NK-92 (cell line): ENCODE measurements around the gene JAG2.

Experiments used
- DNase-seq: peaks from one replicate; lab custom pipeline; 2025; ENCODE audit not compliant: unreplicated experiment; lab: John Stamatoyannopoulos, UW

JAG2 gene

GRCh38 chr14:105182296-105183020 lies 13.9 kb upstream of the JAG2 start:
- no peak for DNase-seq

DNA sequence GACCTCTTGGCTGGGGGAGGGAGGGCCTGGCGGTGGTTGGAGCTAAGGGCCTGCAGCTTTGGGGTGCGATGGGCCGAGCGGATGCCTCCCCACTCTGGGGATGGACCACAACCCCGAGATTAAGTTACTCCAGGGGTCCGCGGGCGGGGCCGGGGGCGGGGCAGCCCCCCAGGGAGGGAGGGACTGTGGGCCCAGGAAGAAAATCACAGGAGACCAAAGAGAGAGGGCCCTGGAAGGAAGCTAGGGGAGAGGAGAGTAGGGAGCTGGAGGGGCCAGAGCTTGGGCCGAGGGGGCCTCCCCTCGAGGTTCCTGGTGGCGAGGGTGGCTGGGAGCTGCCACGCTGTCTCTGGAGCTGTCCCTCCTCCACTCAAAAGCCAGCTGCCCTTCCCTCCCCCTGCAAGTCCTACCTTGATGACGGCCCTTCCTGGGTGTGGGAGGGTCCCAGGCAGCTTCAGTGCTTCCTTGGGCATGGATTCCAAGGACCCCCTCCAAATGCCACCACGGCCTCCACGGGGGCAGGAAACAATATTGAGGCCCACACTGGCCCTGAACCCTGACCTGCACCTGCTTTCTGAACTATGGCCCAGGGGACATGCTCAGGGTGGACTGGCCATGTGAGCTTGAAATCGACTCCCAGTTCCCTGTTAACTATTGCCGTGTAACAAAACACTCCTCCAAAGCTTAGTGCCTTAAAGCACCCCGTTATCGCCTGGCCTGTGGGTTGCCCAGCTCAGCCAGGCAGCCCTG lies 13.1 kb upstream of the JAG2 start:
- no peak for DNase-seq

DNA sequence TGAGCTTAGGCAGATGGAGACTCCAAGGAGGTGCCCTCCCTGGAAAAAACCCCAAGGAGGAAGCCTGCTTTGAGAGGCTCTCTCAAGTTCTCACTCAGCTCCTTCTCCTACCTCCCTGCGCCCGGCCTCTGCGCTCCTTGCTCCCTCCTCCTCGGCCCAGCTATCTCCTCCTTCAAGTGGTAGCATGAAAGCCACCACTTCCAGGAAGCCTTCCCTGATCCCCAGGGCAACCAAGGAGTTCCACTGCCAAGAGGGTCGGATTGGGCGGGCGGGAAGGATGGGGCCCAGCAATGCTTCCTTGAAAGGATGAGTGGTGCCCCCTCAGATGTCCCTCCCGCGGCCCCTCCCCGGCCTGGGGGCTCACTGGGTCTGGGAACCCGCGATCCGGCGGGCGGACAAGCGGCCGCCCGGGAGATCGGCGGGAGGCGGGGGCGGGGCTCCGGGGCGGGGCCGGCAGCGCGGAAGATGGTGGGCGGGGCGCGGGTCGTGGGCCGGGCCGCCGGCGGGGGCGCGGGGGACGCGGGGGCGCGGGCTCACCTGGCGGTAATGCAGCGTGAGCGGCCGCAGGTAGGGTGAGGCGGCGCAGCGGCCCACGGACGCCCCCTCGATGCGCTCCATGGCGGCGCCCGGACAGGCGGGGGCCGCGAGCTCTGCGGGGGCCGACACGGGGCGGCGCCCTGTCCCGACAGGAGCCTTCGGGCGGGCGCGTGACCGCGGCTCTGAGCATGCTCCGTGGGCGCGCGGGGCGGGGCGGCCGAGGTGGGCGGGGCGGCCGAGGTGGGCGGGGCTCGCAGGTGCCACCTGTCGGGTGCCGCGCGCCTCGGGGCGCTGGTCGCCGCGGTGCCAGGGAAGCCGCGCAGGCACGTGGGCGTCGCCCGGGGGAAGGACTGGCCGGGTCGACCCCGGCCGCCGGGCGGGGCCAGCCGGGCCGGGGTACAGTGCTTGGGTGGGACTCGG lies 12.3 kb upstream of the JAG2 start, which contains the start of gene NUDT14:
Gene NUDT14, minus strand, starts transcription at position 721 of the 957 bp plus-strand sequence. Its CDS starts 103 bp downstream, at position 618.
- peak; percentile 6 for DNase-seq

- no peak for DNase-seq
Measured at GRCh38 chr14:105179191-105179590, 10.6 kb upstream of the JAG2 start.

DNA sequence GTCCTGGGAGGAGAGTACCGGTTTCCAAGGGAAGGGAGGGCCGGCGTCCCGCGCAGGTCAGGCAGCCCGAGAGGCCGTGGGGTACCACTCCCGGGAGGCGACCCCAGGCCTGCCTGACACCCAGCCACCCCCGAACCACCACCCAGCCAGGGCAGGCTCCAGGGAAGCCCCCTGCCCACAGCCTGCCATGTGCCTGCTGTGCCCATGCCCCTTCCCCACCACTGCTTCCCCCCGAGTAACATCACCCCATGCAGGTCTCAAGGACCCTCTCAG lies 10.2 kb upstream of the JAG2 start:
- no peak for DNase-seq

DNA sequence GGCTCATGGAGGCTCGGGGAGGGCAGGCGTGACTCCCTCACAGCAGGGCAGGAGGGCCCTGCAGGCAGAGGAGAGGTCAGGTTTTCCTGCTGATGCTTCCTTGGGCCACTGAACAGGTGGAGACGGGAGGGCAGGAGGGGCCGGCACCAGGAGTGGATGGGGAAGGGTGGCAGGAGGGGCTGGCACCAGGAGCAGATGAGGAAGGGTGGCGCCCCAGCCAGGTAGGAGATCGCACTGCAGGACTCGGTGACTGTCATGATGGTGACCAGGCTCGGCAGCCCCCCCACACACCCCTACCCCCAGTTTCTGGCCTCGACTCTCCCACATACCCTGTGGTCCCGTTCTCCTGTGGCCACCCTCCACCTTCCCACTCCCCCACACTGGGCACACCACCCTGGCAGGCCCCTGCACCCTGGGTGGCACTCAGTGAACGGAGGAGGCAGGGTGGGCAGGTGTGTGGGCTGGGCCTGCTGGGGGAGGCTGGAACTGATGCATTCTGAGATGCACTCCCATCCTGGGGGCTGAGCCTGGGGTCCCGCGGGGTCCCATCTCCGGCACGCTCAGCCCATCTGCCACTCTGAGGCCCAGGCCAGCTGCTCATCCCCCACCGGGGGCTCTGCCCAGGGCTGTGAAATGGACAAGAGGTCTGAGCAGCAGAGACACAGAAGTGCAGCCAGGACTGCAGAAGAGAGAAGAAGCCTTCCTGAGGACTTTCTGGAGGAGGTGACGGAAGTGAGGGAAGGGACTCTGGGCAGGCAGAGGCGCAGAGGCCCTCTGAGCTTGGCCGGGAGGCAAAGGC lies 9.7 kb upstream of the JAG2 start:
- DNase-seq: no peak

GRCh38 chr14:105177082-105177481 lies 8.5 kb upstream of the JAG2 start:
- no peak for DNase-seq

GRCh38 chr14:105176513-105176912 lies 7.9 kb upstream of the JAG2 start:
- DNase-seq: no peak

DNA sequence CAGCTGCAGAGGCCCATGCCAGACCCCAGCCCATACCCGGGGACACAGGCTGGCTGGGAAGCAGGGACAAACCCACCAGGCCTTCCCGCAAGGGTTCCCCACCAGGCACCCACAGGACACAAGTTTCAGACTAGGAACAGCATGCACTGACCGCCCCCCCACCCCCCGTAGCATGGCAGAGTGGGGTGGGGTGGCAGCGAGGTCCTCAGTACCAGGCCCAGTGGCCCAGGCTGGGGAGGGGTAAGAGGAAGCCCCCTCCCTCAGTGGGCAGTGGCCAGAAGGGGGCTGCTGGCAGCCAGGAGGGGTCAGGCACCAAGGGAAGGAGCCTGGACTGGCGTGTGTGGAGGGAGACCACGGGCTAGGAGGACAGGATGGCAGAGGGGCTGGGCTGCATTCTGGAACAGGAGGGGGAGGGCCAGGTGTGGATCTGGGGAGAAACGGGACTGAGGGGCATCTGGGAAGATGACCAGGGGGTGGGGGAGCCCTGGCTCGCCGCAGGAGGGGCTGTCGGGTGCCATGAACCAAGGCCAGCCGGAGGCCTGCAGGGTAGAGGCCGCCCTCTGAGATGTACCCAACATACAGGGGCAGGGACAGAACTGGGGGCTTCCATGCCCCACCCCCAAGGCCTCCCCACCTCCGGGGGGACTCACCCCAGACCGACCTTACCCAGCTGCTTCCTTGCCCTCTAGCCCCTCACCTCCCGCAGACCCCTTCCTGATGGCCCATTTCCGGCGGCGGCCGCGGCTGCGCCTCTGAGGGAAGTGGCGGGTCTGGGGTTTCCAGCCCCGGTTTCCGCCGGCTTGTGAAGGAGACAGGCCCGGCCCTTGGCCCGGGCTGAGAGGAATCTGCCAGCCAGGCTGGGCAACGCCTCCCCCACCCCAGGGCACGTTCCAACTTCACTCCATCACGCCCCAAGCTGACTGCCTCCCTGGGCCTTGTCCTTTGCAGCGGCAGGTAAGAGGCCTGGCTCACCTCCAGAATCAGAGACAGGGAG lies 5.6 kb upstream of the JAG2 start:
- no peak for DNase-seq

DNA sequence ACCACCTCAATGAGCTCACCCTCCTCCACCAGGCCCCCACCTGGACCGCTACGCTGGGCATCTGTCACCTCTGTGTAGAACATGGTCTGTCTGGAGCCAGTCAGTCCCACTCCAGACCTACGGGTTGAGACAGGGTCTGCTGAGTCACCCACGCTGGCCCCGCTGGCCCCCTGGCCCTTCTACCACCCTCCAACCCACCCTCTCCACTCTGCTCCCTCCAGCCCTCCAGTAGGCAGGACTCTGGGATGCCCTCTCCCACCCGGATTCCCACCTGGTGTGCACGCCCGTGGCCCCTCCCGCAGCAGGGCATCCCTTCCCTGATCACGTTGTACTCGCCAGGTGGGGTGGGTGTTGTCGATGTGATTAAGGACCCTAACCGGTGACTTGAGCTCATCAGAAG lies 4.6 kb upstream of the JAG2 start:
- DNase-seq: no peak

DNA sequence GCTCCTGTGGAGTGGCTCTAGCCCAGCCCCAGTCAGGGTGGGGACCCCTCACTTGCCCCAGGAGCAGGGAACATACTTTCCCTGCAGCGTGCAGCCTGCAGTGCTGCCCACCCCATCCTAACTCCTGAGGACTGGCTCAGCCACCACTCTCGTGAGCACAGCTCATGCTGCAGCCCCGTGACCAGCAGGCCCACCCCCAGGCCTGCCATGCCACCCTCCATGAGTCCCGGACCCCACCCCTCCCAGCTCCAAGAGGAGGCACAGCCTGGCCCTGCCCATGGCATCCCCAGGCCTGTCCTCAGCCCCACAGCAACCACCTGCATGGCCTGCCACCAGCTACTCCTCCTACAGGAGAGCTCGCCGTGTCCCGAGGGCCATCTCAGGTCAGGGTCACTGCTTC lies 3.9 kb upstream of the JAG2 start:
- no peak for DNase-seq

DNA sequence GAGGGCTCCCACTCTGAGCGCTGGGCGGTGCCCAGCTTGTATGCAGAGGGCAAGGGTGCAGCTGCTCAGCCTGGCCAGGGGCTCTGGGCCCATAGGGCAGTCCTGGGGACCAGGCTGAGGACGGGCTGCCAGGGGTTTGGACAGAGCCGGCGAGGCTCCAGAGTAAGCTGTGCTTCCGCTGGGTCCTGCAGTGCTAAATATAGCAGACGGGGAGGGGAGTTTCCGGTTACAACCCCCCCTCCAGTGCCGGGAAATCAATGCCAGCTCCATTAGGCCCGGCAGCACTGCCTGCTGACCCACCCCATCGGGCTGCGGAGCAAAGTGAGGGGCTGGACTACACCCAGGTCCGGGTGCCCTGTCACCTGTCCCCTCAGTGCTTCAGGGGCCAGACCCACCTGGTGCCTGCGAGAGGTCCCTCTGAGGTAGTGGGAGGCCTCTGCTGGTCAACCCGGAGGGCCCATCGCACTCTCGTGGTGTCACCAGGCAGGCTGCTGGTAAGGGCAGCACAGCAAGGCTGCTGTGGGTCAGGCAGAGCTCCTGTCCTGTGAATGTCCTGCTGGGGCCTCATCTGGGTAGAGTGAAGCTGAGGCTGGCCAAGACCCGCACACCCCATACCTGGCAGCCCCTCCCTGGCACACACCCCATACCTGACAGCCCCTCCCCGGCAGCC lies 2.6 kb upstream of the JAG2 start:
- DNase-seq: no peak

GRCh38 chr14:105169776-105170655 lies 1.4 kb upstream of the JAG2 start:
- no peak for DNase-seq

GRCh38 chr14:105168979-105169507 lies 467 bp upstream of the JAG2 start:
- DNase-seq: no peak

DNA sequence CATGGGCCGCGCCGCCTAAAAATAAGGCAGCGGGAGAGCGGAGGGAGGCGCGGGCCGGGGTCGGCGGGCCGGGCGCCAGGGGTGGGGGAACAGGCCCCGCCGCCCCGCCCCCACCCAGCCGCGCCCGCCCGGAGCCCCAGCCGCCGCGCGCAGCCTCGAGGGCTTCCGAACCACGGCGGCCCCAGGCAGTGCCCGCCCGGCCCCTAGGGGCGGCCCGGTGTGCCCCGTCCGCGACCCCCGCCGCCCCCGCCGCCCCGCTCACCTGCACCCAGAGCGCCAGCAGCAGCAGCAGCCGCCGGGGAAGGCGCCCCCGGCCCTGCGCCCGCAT lies 519 bp downstream of the JAG2 start:
- no peak for DNase-seq

GRCh38 chr14:105167303-105168092 lies 1.1 kb downstream of the JAG2 start:
- DNase-seq: no peak
